GM04503 (cell line): Measurements from ENCODE around the gene TRIM72.
"Not testable (repeated sequence)": the region's sequence is repeated elsewhere in the genome, so short reads cannot be mapped to it uniquely, and the experiment has no call there.

ENCODE experiments used
- DNase-seq: peaks from one replicate; pipeline ENCODE4 v3.0.0-alpha.2; 2012; ENCODE audit warnings: low read depth

The TRIM72 gene

GRCh38 chr16:31213877-31214707, at the start of gene TRIM72:
Gene TRIM72 (plus strand): TSS chr16:31214119. CDS start chr16:31214739, 620 bp downstream.
- no peak for DNase-seq

- DNase-seq: no peak
Observed at GRCh38 chr16:31167315-31167714, 46.6 kb upstream of the TRIM72 start.

GRCh38 chr16:31168848-31169247, 45.1 kb upstream of the TRIM72 start:
- no peak for DNase-seq

- not testable (repeated sequence) for DNase-seq
Observed at GRCh38 chr16:31170048-31170447, 43.9 kb upstream of the TRIM72 start.

GRCh38 chr16:31177136-31177535, 36.8 kb upstream of the TRIM72 start:
- DNase-seq: no peak

DNA sequence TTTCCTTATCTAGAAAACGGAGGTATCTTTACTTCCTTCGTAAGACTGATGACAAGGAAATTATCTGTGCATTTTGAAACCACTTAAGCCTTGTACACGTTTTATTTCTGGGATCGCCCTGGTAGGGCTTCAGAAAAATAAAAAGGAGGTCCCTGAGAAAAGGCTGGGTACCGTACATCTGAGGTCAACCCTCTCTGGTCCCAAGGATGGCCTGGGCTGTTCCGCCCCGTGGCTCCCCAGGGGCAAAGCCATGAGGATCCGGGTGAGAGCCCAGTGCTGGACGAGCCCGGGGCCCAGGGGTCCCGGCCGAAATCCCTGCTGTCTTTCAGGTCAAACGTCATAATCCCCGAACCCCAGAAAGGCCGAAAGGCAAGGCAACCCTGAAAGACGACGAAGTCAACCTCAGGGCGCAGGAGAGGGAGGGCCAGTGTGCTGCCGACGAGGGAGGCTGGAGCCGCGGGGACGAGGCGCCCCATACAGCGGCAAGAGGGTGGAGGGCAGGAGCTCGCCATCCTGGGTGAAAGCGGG, 34.6 kb upstream of the TRIM72 start:
- DNase-seq: no peak

GRCh38 chr16:31179747-31180459, 34.0 kb upstream of the TRIM72 start, which contains the start of gene FUS:
Gene FUS (plus strand): TSS chr16:31180139. CDS start chr16:31180215, 76 bp downstream.
- DNase-seq: no peak

- no peak for DNase-seq
Observed at GRCh38 chr16:31181102-31181830, 32.7 kb upstream of the TRIM72 start.

- no peak for DNase-seq
Observed at GRCh38 chr16:31182391-31182790, 31.5 kb upstream of the TRIM72 start.

GRCh38 chr16:31183432-31184428, 30.2 kb upstream of the TRIM72 start:
- DNase-seq: no peak

DNA sequence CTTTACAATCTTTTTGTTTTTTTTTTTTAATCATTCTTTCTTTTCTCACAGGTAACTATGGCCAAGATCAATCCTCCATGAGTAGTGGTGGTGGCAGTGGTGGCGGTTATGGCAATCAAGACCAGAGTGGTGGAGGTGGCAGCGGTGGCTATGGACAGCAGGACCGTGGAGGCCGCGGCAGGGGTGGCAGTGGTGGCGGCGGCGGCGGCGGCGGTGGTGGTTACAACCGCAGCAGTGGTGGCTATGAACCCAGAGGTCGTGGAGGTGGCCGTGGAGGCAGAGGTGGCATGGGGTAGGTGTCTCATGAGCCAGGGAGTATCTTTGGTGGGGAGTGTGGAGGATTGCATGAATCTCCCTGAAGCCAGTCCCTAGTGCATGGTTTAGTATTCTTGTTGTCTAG, 29.0 kb upstream of the TRIM72 start:
- no peak for DNase-seq

DNA sequence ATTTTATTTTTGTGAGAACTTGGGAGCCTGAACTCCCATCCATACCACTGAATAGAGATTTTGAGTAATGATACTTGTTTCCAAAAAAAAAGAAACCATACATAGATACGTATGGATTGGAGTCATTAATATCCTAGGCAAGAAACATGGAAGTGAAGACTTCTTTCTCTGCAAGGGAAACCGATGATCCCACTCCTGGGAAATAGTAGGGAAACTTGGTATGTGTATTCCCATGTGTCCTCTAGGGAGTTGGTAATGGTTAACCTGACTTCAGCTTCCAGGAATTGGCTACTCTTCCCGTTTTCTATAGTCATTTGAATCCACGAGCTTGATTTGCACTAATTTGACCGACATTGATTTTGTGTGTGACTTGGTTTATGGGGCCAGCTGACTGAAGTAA, 28.6 kb upstream of the TRIM72 start:
- no peak for DNase-seq

DNA sequence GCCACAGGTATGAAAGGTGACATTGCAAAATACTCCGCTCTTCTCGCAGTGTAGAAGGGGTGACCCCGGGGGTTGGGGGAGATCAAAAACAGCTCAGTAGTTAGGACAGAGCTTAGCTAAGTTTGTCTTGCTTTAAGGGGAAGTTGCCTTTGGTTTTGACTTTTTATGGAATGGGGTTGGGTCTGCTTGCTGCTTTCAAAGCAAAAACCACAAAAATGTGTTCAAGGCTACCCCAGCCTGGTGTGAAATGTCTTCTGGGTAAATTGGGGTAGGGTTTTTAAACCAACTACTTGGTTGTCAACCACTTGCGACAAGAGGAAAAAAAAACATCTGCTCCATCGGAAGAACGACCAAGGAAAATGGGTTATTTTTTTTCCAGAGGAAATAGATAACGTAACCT, 27.7 kb upstream of the TRIM72 start:
- no peak for DNase-seq

GRCh38 chr16:31186930-31187807, 26.8 kb upstream of the TRIM72 start:
- DNase-seq: no peak

DNA sequence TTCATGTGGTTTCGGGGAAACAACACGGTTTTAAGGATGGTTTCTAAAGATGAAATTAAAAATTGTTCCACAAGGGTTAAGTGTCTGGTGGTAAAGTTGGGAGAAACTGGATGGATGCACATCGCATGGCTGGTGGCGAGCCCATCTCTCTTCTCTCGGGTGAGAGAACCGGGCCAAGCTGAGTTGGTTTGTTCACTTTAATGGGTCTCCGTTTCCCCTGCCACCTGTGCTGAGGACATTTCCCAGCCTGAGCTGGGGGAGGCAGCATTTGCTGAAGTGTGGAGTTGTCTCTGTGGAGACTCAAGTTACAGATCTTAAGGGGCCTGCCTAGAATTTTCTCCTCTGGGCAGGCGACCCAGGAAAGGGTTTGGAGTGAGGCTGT, 26.1 kb upstream of the TRIM72 start:
- no peak for DNase-seq

DNA sequence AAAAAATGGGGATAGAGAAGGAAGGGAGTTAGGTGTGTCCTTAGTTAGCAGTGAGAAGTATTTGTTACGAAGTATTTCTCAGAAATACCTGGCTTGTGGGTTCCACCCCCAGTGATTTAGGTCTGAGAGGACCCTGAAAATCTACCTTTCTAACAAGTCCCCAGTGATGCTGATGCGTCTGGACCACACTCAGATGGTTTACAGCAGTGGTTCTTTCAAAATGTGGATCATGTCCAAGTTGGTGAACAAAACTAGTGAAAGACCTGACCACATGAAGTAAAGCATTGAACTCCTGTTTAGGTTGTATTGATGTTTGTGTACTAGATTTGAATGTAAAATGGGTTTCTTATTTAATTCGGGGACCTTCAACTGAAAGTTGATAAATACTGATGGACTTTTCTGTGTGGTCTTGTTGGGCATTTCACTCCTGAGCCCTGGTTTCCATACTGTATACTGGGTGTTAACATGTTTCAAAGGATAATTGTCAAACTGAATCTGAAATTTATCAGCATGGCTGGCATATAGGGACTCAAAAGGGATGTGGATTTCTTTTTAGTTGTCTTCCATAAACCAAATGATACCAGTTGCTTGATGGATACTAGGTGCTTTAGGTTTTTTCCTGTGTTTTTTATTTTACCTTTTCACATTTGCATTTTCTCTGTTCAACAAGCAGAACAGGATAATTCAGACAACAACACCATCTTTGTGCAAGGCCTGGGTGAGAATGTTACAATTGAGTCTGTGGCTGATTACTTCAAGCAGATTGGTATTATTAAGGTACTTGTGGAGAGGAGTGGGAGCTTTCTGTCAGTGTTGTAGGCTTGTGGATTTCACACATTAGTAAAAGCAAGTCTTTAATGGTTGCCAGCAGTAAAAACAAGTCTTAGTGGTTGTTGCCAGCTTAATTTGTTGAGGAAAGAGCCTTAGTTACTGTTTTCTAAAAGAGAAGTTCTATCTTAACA, 25.2 kb upstream of the TRIM72 start:
- no peak for DNase-seq

DNA sequence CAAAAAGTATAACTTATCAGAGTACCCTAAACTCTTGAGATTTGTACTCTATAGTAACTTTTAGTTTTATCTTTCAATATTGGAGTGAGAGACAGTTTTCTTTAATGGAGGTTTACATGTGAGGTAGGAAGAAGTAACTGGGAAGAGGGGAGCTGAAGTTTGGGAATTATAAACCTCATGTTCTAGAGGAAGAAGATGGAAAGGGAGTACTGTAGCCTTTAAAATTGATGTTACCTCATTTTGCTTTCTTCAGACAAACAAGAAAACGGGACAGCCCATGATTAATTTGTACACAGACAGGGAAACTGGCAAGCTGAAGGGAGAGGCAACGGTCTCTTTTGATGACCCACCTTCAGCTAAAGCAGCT, 24.5 kb upstream of the TRIM72 start:
- no peak for DNase-seq

GRCh38 chr16:31190061-31190460, 23.9 kb upstream of the TRIM72 start:
- no peak for DNase-seq

DNA sequence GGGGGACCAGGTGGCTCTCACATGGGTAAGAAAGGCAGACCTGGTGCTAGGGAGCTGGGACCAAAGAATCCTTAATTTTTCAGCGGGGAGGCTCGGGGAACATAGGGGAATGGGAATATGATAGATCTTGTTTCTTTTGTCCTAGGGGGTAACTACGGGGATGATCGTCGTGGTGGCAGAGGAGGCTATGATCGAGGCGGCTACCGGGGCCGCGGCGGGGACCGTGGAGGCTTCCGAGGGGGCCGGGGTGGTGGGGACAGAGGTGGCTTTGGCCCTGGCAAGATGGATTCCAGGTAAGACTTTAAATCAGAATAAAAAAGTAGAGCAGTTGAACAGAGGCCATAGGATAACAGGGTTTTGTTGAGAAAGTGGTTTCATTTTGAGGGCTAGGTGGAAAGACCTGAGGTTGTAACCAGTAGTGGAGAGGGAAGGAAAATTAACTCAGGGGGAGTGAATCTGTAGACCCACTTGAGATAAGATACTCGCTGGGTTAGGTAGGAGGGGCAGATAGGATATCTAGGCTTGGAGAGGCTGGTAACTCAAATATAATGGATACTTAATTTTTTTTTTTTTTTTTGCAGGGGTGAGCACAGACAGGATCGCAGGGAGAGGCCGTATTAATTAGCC, 23.0 kb upstream of the TRIM72 start:
- DNase-seq: no peak
